Right ventricle myocardium inferior (tissue), 1 donor: ENCODE results near the gene KIAA1549. TPM values are rescaled to one million over a fixed set of nuclear protein-coding genes. Genes with fewer than 3 reads are reported as not detected.

Source experiments
- ATAC-seq: fragments of 200-7000 bp; cut with Tn5 transposase; one replicate; pipeline ENCODE4 v1.9.1; 2020; ENCODE audit warnings: mild to moderate bottlenecking, moderate library complexity
- DNase-seq: peaks from one replicate; pipeline ENCODE4 v3.0.0; 2021; ENCODE audit errors: missing footprints
- intact Hi-C: fragments of 100-400 bp; cut with DNase I; formaldehyde crosslinking; loops from one replicate; pipeline ENCODE4 v1.11.0; 2022
- total RNA-seq: library from RNA; stranded (reverse); fragmentation: NEBNext Ultra II Directional; extraction: Animal tissue kit (Norgen Biotek cat#: 25700); gene quantifications from one replicate; pipeline ENCODE4 v1.2.1, GENCODE V29; 2021
- donor health status: DM: no; HTN: yes; CAD: no; lungs with severe emphysema.

Gene KIAA1549
- total RNA-seq, 1 donor from 2014 or later, result 1.8 TPM

DNA sequence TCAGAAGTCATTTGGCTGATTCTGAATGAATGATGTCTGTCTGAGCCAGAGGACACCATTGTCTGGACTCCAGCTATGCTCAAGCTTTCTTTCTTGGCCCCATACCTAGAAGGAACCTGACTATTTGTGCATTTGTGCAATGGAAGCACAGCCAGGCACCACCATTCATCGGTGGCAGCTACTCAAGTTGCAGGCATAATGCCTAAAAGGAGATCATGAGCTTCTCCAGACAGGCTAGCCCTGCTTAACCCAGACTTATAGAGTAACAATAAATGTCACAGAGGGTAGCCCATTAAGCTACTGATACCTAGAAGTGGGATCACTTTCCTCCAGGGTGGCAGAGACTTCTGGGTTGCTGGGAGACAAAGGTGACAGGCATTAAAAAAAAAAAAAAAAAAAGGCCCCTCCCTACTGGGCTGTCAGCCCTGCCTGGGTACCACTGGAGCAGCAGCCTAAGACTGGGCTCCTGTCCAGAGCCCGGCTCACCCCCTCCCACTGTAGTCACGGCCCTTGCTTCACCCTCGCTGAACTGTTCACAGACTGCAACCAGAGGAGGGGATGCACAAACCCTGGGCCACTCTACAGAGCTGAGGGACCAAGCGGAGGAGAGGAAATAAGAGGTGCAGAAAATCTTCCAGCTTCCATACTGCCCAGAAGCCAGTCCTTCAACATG lies 107.8 kb downstream of the KIAA1549 start:
- intact Hi-C loops, result no loop called here
- ATAC-seq, result no peak
- DNase-seq, result no peak

DNA sequence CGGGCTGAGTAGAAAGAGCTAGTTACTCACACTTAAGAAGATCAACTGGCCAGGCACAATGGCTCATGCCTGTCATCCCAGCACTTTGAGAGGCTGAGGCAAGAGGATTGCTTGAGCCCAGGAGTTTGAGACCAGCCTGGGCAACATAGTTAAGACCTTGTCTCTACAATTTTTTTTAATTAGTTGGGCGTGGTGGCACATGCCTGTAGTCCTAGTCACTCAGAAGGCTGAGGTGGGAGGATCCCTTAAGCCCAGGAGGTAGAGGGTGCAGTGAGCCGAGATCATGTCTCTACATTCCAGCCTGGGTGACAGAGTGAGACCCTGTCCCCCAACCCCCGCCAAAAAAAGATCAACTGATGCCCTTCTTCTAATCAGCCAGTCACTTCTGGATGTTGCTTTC lies 108.6 kb downstream of the KIAA1549 start:
- ATAC-seq (no peak), DNase-seq (no peak)
- intact Hi-C loops, result no loop called here

DNA sequence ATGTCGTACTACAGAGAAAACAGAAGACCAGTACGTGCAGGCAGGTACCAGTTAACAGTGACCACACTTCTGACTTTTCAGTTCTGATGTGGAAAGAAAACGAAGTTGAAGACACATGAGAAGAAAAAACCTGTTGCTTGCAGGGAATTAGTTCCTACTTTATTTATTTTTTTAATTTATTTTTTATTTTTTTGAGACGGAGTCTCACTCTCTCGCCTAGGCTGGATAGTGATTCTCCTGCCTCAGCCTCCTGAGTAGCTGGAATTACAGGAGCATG lies 109.4 kb downstream of the KIAA1549 start:
- DNase-seq, result no peak
- no peak for ATAC-seq
- intact Hi-C loops, result no loop called here

DNA sequence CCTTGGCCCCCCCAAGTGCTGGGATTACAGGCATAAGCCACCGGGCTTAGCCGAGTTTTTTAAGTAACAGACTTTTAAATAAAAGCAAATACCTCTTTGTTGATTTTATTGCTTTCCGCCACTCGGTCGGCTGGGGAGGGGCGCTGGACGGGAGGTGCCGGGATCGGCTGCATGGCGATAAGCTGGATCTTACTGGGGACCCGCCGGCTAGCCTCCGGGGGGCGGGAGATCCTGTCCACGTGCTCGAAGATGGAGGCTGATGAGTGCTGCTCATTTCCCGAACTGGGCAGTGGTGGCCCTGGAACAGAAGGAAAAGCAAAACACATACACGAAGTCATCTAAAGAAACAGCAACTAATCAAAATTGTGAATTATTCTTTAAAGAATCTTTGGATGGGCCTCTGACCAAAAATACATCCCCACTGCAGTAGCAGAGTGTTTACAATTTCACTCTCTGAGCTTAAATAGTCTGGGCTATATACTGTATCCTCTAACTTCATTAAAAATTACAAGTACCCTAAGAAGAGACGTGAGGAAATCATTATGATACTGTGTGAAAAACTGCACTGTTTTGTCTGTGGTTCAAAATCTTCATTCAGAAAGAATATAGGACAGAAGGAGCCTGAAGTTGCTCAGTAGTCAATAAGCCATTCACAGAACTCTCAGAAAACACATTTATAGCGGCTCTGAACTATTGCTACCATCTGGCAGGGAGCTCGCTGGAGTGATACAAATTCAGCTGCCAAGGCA lies 110.0 kb downstream of the KIAA1549 start:
- intact Hi-C loops, result no loop called here
- ATAC-seq, result no peak
- DNase-seq, result no peak

DNA sequence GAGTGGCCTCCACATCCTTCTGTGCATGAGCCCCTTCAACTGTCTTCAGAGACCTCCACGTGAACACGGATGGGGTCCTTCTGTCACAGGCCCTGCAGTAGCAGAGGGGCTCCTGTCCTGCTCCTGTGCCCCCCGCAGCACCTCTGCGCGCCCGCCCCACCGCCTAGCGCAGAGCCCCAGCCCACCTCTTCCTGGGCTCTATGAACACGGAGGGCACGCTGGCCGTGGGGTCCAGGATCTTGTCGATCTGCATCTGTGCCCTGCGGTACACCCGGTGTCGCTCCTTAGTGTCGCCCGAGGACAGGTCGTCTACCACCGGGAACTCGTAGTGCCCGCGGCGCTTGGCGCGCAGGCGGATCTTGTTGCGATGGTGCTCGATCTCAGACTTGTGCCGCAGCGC lies 111.8 kb downstream of the KIAA1549 start:
- intact Hi-C loops, result no loop called here
- no peak for DNase-seq
- no peak for ATAC-seq

DNA sequence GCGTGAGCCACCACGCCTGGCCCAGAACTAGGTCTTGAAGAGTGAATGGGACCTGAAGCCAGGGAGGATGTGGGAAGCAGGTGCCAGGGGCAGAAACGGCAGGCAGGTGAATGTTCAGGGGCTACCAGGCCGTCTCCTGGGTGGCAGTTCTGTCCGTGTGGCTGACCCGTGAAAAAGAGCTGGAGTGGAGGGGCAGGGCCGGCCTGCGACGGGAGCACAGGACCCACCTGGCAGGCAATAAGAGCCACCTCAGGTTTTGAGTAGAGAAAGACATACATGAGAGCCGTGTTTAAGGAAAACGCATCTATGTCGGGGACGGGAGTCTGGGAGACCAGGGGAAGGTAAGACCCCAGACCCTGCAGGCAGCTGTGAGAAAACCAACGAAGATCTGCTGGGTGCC lies 112.5 kb downstream of the KIAA1549 start:
- ATAC-seq (no peak), DNase-seq (no peak)
- intact Hi-C loops, result no loop called here

DNA sequence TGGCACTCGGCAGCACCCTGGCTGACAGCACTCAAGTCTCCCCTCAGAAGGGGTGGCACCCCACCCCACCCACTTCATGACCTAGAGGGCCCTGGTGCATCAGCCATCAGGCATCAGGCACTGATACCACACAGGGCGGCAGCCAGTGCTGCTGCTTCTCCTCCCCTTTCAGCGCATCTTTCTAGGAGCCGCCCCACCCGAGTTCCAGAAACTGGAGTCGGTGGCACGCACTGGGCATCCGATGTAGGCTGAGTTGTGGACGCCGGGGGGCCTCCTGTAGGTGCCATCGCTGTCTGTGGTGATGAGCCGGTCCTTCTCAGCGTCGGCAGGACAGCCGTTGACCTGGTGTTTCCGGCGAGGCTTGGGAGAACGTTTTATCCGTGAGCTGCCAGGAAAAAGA lies 113.4 kb downstream of the KIAA1549 start:
- intact Hi-C loops, result no loop called here
- ATAC-seq, result no peak
- DNase-seq, result no peak

DNA sequence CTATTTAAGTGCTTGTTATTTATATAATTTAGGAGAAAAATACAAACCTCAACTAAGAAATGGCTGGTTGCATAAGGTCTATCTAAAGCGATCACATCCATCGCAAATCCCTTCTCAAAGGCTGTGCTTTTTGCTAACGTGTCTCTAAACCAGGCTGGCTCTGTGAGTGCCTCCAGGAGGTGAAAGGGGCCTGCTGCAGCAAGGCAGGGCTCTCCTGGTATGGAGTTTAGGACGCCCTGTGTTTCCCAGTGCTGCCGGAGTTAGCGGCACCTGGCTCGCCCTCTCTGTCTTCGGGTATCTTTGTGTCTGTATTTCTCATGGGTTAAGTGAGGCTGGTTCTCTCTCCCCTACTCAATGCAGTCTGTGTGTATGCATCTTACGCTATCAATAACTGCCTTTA lies 114.8 kb downstream of the KIAA1549 start:
- ATAC-seq (no peak), DNase-seq (no peak)
- intact Hi-C loops, result no loop called here

DNA sequence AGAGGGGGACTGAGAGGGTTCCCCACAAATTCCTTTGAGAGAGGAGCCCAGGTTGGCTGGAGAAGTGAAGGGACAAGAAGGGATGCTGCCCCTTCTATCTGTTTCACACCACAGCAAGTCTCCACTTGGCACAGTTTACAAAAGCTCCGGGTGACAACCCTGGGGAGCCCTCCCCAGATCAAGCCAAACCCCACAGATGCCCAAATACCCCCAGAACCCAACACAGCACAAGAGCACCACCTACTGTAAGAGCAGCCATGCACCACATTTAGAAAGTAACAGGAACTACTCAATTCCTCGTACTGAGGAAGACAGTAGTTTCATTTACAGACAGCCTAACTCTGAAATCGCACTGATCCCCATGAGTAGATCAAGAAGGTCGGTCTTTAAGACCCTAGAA lies 115.3 kb downstream of the KIAA1549 start:
- DNase-seq, result no peak
- intact Hi-C loops, result no loop called here
- ATAC-seq, result no peak

DNA sequence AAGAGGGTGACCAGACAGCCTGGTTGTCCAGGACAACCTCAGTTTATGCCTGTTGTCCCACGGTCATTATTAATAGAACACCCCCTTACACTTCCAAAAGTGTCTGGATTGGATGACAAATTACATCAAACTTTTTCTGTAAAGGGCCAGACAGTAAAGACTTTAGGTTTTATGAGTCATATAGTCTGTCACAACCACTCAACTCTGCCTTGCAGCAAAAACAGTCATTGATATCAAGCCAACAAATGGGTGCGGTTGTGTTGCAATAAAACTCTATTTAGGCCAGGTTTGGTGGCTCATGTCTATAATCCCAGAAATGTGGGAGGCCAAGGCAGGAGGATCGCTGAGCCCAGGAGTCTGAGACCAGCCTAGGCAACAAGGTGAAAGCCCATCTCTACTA lies 116.5 kb downstream of the KIAA1549 start:
- DNase-seq, result no peak
- intact Hi-C loops, result no loop called here
- no peak for ATAC-seq

DNA sequence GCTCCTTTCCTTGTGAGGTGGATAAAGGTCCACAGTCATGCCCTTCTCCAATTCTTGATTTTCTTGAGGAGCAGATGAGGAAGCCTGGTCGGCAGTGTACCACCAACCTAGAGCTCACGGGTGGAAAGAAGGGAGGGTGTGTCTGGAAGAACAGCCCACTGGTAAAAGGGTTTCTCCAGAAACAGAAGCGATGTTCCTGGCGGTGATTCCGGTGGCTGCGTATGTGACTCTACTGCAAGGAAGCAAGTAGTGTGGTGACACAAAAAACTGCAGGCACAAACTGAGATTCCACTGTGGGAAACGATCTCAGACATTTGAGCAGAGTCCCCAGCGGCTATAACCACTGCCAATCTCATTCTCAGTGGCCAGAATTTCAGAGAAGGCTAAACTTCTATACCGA lies 117.3 kb downstream of the KIAA1549 start:
- DNase-seq (no peak), ATAC-seq (no peak)
- intact Hi-C loops, result no loop called here

DNA sequence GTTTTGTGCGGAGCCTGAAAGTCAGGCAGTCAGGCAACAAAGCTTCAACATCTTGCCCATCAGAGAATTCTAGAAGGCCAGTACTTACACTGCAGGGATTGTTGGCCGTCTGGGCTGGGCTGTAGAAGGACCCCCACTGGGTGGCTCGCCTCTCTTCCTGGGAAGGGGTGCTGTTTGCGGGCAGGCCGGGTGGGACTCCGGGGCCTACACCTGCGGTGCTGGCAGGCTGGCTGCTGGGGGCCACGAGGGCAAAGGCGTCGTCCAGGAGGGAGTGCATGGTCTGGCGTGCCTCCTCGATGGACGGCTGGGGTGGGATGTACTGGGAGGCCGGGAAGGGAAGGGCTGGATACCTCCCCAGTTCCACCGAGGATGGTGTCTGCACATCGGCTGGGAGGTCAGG lies 120.1 kb downstream of the KIAA1549 start:
- ATAC-seq (no peak), DNase-seq (no peak)
- intact Hi-C loops, result no loop called here

DNA sequence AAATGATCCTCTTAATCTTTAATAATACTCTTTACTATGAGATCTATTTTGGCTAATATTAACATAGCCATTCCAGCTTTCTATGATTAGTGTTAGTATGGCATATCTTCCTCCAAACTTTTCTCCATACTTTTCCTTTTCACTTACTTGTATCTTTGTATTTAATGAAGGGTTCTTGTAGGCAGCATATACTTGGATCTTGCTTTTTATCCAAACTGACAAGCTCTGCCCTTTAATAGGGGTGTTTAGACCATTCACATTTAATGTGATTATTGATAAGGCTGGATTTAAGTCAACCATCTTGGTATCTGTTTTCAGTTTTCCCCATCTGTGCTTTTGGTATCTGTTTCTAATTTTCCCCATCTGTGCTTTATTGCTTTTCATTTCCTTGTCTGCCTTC lies 123.5 kb downstream of the KIAA1549 start:
- intact Hi-C loops, result no loop called here
- DNase-seq (no peak), ATAC-seq (no peak)

DNA sequence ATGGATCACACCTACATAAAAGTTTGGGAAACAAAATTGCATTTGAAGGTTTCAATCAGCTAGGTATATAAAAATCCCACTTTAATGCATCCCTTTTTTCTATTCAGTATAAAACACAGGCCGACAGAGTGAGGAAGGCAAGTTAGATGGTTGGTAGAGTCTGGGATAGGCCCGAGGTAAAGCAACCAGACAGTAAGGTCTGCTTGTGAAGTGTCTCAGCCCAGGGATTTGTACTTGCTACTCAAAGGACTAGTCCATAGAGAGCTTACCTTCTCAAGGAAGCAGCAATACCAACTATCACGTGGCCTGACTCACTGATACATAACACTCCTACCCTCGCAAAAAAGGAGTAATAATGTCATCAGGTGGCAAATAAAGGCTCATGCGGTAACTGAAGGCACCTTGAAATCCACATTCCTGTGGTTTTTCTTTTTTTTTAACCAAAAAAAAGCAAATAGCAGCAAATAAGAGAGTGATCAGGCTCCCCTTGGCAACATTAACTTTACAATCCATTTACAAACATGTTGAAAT lies 127.0 kb downstream of the KIAA1549 start:
- intact Hi-C loops, result no loop called here
- ATAC-seq, result no peak
- DNase-seq, result no peak

DNA sequence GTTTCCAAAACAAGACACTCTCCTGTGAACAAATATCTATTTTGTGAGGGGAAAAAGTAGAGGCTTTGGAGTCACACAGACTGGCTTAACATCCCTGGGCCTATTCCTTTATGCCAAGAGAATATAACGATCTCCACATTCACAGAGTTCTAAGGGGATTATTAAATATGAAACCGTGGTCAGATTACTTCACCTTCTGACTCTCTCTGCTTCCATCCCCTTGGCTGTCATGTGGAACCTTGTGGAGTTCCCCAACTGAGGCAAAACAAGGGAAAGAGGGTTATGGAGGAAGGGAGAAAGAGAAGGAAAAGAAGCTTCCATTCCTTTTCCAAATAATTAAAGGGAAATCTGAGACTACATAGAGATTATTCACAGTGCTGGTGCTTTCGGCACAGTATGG lies 127.7 kb downstream of the KIAA1549 start:
- intact Hi-C loops, result no loop called here
- DNase-seq (no peak), ATAC-seq (no peak)

DNA sequence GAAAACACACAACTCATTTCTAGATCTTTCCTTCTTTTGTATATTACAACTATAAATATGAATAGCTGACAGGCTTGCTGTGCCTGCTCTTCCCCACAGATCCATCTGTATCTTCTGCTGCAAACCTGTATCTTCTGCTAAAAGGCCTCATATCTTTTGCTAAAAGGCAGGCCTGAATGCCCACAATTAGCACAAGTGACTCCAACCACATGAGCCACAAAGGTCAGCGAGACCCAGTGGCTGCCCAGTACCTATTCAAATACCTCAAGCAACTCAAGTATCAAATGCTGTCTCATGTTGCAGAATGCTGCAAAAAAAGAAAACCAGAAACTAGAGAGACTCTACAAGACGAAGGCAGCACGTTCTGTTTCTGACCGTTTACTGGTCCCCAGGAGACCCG lies 128.7 kb downstream of the KIAA1549 start:
- no peak for ATAC-seq
- no peak for DNase-seq
- intact Hi-C loops, result no loop called here

DNA sequence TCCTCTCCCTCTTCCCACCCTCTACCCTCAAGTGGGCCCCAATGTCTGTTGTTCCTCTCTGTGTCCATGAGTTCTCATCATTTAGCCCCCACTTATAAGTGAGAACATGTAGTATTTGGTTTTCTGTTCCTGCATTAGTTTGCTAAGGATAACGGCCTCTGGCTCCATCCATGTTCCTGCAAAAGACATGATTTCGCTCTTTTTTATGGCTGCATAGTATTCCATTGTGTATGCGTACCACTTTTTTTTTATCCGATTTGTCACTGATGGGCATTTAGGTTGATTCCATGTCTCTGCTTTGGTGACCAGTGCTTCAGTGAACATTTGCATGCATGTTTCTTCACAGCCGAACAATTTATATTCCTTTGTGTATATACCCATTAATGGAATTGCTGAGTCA lies 131.5 kb downstream of the KIAA1549 start:
- intact Hi-C loops, result no loop called here
- DNase-seq, result no peak
- no peak for ATAC-seq

DNA sequence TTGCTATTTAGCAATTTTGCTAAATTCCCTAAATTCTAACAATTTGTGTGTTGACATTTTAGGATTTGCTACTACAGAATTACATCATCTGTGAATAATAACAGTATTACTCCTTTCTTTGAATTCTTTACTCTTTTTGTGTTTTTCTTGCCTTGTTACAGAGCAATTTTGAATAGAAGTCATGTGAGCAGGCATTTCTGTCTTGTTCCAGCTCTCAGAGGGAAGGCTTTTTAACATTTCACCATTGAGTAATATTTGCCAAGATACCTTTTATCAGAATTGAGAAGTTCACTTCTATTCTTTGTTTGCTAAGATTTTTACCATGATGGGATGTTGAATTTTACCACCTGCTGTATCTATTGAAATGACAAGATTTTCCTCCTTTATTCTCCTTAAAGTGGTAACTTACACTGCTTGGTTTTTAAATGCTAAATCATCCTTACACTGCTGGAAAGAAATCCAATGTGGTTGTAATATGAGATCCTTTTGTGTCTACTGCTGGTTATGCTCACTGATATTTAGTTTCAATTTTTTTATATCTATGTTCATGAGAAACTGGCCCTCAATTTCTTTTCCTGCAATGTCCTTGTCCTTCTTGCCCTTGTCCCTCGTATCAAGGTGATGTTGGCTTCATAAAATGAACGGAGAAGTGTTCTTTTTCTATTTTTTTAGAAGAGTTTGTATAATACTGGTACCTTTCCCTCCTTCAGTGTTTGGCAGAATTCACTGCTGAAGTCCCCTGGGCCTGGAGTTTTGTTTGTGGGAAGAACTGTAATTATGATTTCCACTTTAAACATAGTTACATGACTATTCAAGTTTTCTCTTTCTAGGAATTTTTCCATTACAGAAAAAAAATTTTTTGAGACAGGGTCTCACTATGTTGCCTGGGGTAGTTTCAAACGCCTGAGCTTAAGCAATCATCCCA lies 132.9 kb downstream of the KIAA1549 start:
- intact Hi-C loops, result no loop called here
- DNase-seq (no peak), ATAC-seq (no peak)

DNA sequence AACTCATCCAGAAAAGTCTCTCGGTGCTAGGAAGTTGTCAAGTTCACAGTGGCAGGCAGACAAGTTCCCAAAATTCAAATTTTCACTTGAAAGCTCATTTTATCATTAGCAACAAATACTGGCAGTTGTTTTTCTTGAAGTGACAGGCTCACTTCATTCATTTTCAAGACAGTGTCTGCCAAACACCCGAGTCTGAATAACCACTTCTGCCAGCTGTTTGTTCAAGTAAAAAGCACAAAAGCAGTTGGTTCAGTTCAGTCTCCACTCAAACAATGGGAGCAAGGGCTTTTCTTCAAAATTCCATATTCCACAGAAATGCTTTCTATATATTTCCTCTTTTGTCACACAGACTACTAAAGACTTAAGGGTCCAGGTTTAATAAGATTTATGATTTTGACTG lies 135.5 kb downstream of the KIAA1549 start:
- intact Hi-C loops, result no loop called here
- no peak for DNase-seq
- ATAC-seq, result no peak
